Neural progenitor cell (in vitro differentiated cells): ENCODE data around the gene DOCK9.

ENCODE experiments used
- EZH2 ChIP-seq: fragments of 200-600 bp; sonication (generic); IDR thresholded peaks from 2 replicates; pipeline ENCODE4 v1.6.1; 2017; ENCODE audit warnings: antibody characterized with exemption, mild to moderate bottlenecking, moderate library complexity
- TF ChIP-seq, protein P1 (sequence below): fragments of 200-600 bp; sonication (generic); IDR thresholded peaks from 2 replicates; pipeline ENCODE4 v1.5.1; 2017; ENCODE audit warnings: antibody characterized with exemption, mild to moderate bottlenecking

GRCh38 chr13:98839856-98840769 lies 137.8 kb downstream of the DOCK9 start:
- TF ChIP-seq, protein P1, sequence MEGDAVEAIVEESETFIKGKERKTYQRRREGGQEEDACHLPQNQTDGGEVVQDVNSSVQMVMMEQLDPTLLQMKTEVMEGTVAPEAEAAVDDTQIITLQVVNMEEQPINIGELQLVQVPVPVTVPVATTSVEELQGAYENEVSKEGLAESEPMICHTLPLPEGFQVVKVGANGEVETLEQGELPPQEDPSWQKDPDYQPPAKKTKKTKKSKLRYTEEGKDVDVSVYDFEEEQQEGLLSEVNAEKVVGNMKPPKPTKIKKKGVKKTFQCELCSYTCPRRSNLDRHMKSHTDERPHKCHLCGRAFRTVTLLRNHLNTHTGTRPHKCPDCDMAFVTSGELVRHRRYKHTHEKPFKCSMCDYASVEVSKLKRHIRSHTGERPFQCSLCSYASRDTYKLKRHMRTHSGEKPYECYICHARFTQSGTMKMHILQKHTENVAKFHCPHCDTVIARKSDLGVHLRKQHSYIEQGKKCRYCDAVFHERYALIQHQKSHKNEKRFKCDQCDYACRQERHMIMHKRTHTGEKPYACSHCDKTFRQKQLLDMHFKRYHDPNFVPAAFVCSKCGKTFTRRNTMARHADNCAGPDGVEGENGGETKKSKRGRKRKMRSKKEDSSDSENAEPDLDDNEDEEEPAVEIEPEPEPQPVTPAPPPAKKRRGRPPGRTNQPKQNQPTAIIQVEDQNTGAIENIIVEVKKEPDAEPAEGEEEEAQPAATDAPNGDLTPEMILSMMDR = peak; percentile 83
- no peak for TF ChIP-seq EZH2
